Kidney (tissue), 14 donors: ENCODE measurements around the gene C18orf63. TPM values are rescaled to one million over a fixed set of nuclear protein-coding genes. Genes with fewer than 3 reads are reported as not detected.

Experiments used
- DNase-seq, 5 donors: peaks; one replicate each; pipeline ENCODE4 v3.0.0-alpha.2; 2013 to 2020
- FAIRE-seq: peaks from 2 replicates; lab custom pipeline; 2012; peaks lifted over from hg19 to GRCh38; lab: Jason Lieb, UNC
- H3K27ac ChIP-seq, 2 donors: one replicate each; pipeline ENCODE4 v1.7.0; 2013; ENCODE audit warnings: low read depth in 2 of 2, low read length in 2 of 2, inconsistent platforms in 1 of 2
- H3K27me3 ChIP-seq: one replicate; pipeline ENCODE4 v1.7.1; 2013; ENCODE audit warnings: low read length, inconsistent platforms; ENCODE audit not compliant: control insufficient read depth, insufficient read depth
- H3K36me3 ChIP-seq, 3 donors: one replicate each; pipeline versions ENCODE4 v1.7.0 to v1.7.1; 2013; ENCODE audit warnings: low read length in 3 of 3, control low read depth in 1 of 3, inconsistent platforms in 1 of 3; ENCODE audit not compliant: insufficient read depth in 3 of 3, control insufficient read depth in 2 of 3
- H3K4me1 ChIP-seq, 3 donors: one replicate each; pipeline versions ENCODE4 v1.7.0 to v1.7.1; 2013; ENCODE audit warnings: low read length in 3 of 3, inconsistent platforms in 1 of 3, low read depth in 1 of 3; ENCODE audit not compliant: control insufficient read depth in 2 of 3, insufficient read depth in 2 of 3
- H3K4me3 ChIP-seq, 3 donors: one replicate each; pipeline versions ENCODE4 v1.7.0 to v1.8.1; 2013; ENCODE audit warnings: low read length in 3 of 3, control low read depth in 1 of 3, inconsistent platforms in 1 of 3
- H3K9ac ChIP-seq, 3 donors: one replicate each; pipeline versions ENCODE4 v1.7.0 to v1.7.1; 2013; ENCODE audit warnings: low read length in 3 of 3, control low read depth in 1 of 3, inconsistent platforms in 1 of 3
- H3K9me3 ChIP-seq, 3 donors: one replicate each; pipeline versions ENCODE4 v1.7.0 to v1.7.1; 2013; ENCODE audit warnings: low read length in 3 of 3, control low read depth in 1 of 3, inconsistent platforms in 1 of 3; ENCODE audit not compliant: control insufficient read depth in 2 of 3, insufficient read depth in 1 of 3
- intact Hi-C: fragments of 100-400 bp; cut with DNase I; formaldehyde crosslinking; loops from one replicate; pipeline ENCODE4 v1.11.1; 2022
- polyA plus RNA-seq: library from polyadenylated mRNA; stranded (reverse); fragments of 350-450 nt; fragmentation: Illumina TruSeq; extraction: RNeasy Lipid Tissue Mini Kit (QIAGEN cat#74804); gene quantifications from one replicate; pipeline ENCODE4 v1.2.3, GENCODE V29; 2014; ENCODE audit warnings: low read depth, low replicate concordance; ENCODE audit not compliant: insufficient read depth
- total RNA-seq: library from RNA; stranded (reverse); fragmentation: NEBNext Ultra II Directional; extraction: Animal tissue kit (Norgen Biotek cat#: 25700); gene quantifications from one replicate; pipeline ENCODE4 v1.2.1, GENCODE V29; 2021
- TF ChIP-seq, protein P1 (sequence below): IDR thresholded peaks from 3 replicates; pipeline ENCODE4 v1.5.1; 2012; ENCODE audit warnings: mild to moderate bottlenecking, moderate library complexity, borderline replicate concordance; ENCODE audit not compliant: insufficient read depth; ENCODE audit errors: extremely low read depth
- donor health status: control.
- donor health status: control.
- donor health status: control.
- donor health status: control.
- donor health status: control.
- donor health status: DM: yes; HTN: yes; CAD: no.
- donor health status: Normal renal cell carcinoma (clear cell type).

The C18orf63 gene
- total and polyA plus RNA-seq, 2 donors from 2014 or later: not detected

DNA sequence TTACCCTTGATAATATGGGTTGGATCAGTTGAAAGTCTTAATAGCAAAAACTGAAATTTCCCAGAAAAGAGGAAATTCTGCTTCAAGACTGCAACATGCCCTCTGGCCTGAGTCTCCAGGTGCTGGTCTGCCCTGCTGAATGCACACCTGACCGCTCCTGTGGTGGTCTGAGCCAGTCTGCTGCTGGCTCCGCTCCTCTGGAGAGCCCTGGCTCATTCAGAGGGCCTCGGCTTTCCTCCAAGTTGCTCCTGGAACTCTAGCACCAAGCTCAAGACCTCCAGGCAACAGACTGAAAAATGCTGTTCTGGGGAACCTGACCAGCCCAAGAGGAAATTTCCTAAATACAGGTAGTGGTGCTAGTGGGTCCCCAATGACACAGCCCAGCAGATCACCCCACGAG is 76.7 kb downstream of the C18orf63 start:
- no peak for DNase-seq
- Histone ChIP-seq H3K36me3 (no peaks in the 10 kb centered on the region), H3K27me3 (no peaks in the 10 kb centered on the region), H3K4me1 (peaks cover 2 to 18% (median 6%) of the 10 kb centered on the region in 3 donors), H3K4me3 (no peak overlapping the region), H3K9me3 (no peaks in the 10 kb centered on the region), H3K9ac (no peak overlapping the region), H3K27ac (no peak overlapping the region)
- intact Hi-C loops: no loop called here
- FAIRE-seq: no peak
- TF ChIP-seq, protein P1, sequence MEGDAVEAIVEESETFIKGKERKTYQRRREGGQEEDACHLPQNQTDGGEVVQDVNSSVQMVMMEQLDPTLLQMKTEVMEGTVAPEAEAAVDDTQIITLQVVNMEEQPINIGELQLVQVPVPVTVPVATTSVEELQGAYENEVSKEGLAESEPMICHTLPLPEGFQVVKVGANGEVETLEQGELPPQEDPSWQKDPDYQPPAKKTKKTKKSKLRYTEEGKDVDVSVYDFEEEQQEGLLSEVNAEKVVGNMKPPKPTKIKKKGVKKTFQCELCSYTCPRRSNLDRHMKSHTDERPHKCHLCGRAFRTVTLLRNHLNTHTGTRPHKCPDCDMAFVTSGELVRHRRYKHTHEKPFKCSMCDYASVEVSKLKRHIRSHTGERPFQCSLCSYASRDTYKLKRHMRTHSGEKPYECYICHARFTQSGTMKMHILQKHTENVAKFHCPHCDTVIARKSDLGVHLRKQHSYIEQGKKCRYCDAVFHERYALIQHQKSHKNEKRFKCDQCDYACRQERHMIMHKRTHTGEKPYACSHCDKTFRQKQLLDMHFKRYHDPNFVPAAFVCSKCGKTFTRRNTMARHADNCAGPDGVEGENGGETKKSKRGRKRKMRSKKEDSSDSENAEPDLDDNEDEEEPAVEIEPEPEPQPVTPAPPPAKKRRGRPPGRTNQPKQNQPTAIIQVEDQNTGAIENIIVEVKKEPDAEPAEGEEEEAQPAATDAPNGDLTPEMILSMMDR: no peak

DNA sequence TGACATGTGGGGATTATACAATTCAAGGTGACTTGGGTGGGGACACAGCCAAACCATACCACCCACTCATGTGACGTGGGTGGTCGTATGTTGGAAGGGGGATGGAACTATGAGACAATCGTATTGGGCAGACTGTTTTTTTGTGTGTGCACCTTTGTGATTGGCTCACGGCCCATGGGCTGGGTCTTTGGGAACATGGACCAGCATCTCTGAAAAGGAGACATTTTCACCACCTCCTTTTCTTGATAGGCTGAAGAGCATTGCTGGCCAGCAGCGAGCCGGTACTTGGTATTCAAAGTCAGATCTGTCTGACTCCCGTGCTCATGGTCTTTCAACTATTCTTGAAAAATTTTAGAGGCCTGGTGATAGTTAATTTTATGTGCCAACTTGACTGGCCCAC is 79.4 kb downstream of the C18orf63 start:
- intact Hi-C loops: no loop called here
- peaks cover 0 to 10% (median 6%) of the 10 kb centered on the region in 3 donors for H3K4me1 ChIP-seq
- H3K27me3 ChIP-seq: no peaks in the 10 kb centered on the region
- no peaks in the 10 kb centered on the region for H3K36me3 ChIP-seq
- H3K4me3 ChIP-seq: no peak overlapping the region
- H3K27ac ChIP-seq: no peak overlapping the region
- H3K9me3 ChIP-seq: no peaks in the 10 kb centered on the region
- no peak overlapping the region for H3K9ac ChIP-seq
- FAIRE-seq (no peak), DNase-seq (no peak)
- TF ChIP-seq, protein P1: no peak

DNA sequence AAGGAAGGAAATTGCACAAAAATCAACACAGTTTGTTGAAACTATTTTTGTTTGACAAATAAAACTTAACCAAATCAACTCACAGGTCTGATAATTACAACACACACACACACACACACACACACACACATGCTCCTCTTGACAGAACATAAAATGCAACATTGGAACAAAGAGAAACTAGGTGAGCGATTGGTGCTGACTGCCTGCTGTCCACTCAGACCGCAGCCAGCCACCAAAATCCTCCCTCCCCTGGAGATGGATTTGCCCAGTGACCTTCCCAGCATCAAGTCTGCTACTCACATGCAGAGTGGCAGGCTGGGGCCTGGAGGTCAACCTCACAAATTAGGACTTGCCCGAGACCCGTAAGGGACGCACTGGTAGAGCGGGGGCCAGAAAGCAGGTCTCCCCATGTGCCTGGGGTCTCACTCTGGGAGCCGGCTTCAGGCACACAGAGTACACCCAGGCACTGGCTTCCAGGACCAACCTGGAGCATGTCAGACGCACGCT is 80.1 kb downstream of the C18orf63 start:
- intact Hi-C loops: no loop called here
- peak in 2 of 5 donors; percentile 35 to 39 for DNase-seq

More for the DNA sequence above, 80.1 kb downstream of the C18orf63 start:
- H3K9ac ChIP-seq: no peak overlapping the region
- H3K27ac ChIP-seq: peak overlapping the region in 1 of 2 donors; percentile 23
- no peaks in the 10 kb centered on the region for H3K36me3 ChIP-seq
- no peaks in the 10 kb centered on the region for H3K27me3 ChIP-seq
- FAIRE-seq: no peak
- H3K4me1 ChIP-seq: peaks cover 0 to 10% (median 6%) of the 10 kb centered on the region in 3 donors
- H3K4me3 ChIP-seq: no peak overlapping the region
- TF ChIP-seq, protein P1: no peak
- H3K9me3 ChIP-seq: no peaks in the 10 kb centered on the region
